ENCODE results near the gene CCDC88B. TPM values are rescaled to one million over a fixed set of nuclear protein-coding genes. Genes with fewer than 3 reads are reported as not detected.
A peak's percentile ranks its signal among the peaks of the same experiment; 100 is the strongest.

The CCDC88B gene
- total RNA-seq, 2 donors from 2014 or later, result 15.0 to 52.2 TPM

DNA sequence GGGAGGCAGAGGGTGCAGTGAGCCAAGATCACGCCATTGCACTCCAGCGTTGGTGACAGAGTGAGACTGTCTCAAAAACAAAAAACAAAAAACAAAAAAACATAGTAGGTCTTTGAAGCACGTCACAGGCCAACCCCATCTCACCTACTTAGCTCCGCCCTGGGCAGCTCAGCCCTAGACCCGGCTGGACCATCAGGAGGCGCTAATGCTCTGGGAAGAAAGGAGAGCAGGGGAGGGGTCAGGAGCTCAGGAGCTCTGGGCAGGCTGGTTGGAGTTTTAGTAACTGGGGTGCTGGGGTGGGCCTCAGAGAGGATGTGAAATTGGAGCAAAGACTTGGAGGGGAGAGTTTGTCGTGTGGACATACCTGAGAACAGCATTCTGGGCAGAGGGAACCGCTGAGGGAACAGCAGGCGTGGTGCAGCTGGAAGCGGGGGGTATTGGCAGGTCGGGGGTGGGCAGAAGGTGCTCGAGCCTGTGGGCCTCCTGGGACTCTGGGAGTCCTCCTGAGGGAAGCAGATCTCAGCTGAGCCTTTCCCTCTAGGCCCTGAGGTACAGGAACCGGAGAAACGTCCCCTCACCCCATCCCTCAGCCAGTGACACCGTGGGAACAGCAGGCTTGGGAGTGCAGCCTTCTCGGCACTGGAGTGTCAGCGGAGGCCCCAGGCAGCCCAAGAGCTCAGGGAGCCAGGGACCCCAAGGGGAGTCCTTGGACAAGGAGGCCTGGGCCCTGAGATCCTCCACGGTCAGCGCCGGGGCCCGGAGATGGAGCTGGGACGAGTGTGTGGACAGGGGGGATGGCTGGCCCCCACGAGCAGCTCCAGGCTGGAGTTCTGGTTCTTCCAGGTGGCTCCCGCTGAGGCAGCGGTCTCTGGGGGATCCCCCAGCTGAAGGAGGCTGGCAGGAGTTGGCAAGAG, 16.8 kb downstream of the CCDC88B start:
- intact Hi-C loops (cut with DNase I), result loop anchor here (5.0 kb wide), 1 partner anchor 39 kb away; the partner anchor contains the start of genes PRDX5 and TRMT112
- TF ChIP-seq, protein P1, sequence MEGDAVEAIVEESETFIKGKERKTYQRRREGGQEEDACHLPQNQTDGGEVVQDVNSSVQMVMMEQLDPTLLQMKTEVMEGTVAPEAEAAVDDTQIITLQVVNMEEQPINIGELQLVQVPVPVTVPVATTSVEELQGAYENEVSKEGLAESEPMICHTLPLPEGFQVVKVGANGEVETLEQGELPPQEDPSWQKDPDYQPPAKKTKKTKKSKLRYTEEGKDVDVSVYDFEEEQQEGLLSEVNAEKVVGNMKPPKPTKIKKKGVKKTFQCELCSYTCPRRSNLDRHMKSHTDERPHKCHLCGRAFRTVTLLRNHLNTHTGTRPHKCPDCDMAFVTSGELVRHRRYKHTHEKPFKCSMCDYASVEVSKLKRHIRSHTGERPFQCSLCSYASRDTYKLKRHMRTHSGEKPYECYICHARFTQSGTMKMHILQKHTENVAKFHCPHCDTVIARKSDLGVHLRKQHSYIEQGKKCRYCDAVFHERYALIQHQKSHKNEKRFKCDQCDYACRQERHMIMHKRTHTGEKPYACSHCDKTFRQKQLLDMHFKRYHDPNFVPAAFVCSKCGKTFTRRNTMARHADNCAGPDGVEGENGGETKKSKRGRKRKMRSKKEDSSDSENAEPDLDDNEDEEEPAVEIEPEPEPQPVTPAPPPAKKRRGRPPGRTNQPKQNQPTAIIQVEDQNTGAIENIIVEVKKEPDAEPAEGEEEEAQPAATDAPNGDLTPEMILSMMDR (IDR thresholded peaks at IDR 0.05), result peak; percentile 21
- Histone ChIP-seq H3K36me3 (no peaks in the 10 kb centered on the region), H3K4me1 (peaks cover 23% of the 10 kb centered on the region), H3K9me3 (no peaks in the 10 kb centered on the region), H3K4me3 (no peak overlapping the region), H3K27ac (no peak overlapping the region), H3K9ac (ENCODE audit: low read depth in 2 of 2, low read length in 2 of 2) (peak overlapping the region in 1 of 2 donors; percentile 97), H3K27me3 (no peaks in the 10 kb centered on the region)
- DNase-seq, result no peak

DNA sequence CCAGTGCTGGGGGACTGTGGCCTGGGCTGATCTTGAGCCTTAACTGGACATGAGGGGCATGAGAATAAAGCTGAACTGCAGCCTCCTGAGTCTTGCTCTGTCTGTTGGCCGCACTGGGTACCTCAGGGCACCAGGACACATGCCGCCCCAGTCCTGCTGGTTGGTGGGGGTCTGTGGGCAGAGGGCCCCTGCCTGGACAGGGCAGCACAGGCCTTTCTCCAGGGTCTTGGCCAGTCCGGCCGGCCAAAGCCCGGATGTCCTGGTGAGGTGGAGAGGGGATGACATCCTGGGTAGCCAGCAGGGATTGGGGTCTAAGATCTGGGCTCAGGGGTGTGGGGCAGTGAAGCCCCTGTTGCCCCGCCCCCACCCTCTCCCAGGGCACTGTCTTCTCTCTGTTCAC, 17.4 kb downstream of the CCDC88B start:
- TF ChIP-seq, protein P1 (IDR thresholded peaks at IDR 0.05), result no peak
- no peak overlapping the region for H3K27ac ChIP-seq
- intact Hi-C loops (cut with DNase I), result loop anchor here (5.0 kb wide), 1 partner anchor 40 kb away; the partner anchor contains the start of genes PRDX5 and TRMT112
- DNase-seq, result no peak
- peak overlapping the region; percentile 97 to 99 for H3K9ac ChIP-seq (ENCODE audit: low read depth in 2 of 2, low read length in 2 of 2)
- H3K4me1 ChIP-seq, result peaks cover 23% of the 10 kb centered on the region
- no peaks in the 10 kb centered on the region for H3K9me3 ChIP-seq
- H3K36me3 ChIP-seq, result no peaks in the 10 kb centered on the region
- no peaks in the 10 kb centered on the region for H3K27me3 ChIP-seq
- no peak overlapping the region for H3K4me3 ChIP-seq

GRCh38 chr11:64357904-64358535, 18.0 kb downstream of the CCDC88B start:
- H3K9ac ChIP-seq (ENCODE audit: low read depth in 2 of 2, low read length in 2 of 2), result peak overlapping the region; percentile 97 to 99
- H3K4me1 ChIP-seq, result peaks cover 23% of the 10 kb centered on the region
- no peaks in the 10 kb centered on the region for H3K36me3 ChIP-seq
- peak; percentile 44 for DNase-seq
- H3K27ac ChIP-seq, result peak overlapping the region; percentile 75
- no peaks in the 10 kb centered on the region for H3K9me3 ChIP-seq
- TF ChIP-seq, protein P1 (IDR thresholded peaks at IDR 0.05), result no peak
- no peaks in the 10 kb centered on the region for H3K27me3 ChIP-seq
- intact Hi-C loops (cut with DNase I), result loop anchor here (5.0 kb wide), 1 partner anchor 41 kb away; the partner anchor contains the start of genes PRDX5 and TRMT112
- peak overlapping the region; percentile 93 for H3K4me3 ChIP-seq

- Histone ChIP-seq H3K4me3 (peak overlapping the region; percentile 93), H3K9ac (ENCODE audit: low read depth in 2 of 2, low read length in 2 of 2) (peak overlapping the region; percentile 97 to 99), H3K27ac (peak overlapping the region; percentile 75), H3K4me1 (peaks cover 23% of the 10 kb centered on the region), H3K36me3 (no peaks in the 10 kb centered on the region), H3K9me3 (no peaks in the 10 kb centered on the region), H3K27me3 (no peaks in the 10 kb centered on the region)
- intact Hi-C loops (cut with DNase I), result loop anchor here (5.0 kb wide), 1 partner anchor 41 kb away; the partner anchor contains the start of genes PRDX5 and TRMT112
- TF ChIP-seq, protein P1 (IDR thresholded peaks at IDR 0.05), result no peak
- DNase-seq, result no peak
These were observed 18.5 kb downstream of the CCDC88B start for GRCh38 chr11:64358536-64358906.

DNA sequence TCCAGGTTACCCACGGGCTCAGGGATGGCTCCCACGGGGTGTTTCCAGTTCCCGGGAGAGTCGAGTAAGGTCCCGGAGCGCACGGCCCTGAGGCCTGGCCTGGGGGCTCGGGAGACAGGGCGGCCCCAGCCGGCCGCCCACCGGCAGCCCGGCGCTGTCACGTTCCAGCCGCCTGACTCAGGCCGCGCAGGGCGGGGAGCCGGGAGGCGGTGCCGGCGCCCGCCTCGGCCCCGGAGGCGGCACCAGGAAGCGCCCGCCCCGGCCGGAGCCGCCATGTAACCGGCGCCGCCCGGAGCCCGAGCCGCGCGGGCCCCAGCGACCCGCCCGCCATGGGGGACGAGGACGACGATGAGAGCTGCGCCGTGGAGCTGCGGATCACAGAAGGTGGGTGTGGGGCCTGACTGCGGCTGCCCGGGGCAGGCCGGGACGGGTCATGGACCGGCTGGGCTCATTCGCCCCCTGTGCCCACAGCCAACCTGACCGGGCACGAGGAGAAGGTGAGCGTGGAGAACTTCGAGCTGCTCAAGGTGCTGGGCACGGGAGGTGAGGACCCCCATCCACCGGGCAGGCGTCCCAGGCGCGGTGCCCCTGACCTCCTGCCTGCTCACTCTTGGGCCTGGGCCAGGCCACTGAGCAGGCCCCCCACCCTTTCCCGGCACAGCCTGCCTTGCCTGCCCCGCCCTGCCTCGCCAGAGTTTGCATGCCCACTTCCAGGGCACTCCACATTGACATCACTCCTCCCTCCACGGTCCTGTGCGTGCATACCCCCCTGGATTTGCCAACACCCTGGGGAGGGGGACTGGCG, 19.1 kb downstream of the CCDC88B start, which contains the start of gene RPS6KA4:
RPS6KA4 (plus strand) TSS at position 256 of the 805 bp plus-strand sequence; CDS start at position 330, 74 bp downstream.
- Histone ChIP-seq H3K9me3 (no peaks in the 10 kb centered on the region), H3K9ac (ENCODE audit: low read depth in 2 of 2, low read length in 2 of 2) (peak within 1 kb of the TSS; percentile 97 to 99), H3K4me1 (peaks cover 23% of the 10 kb centered on the region), H3K27me3 (no peaks in the 10 kb centered on the region), H3K4me3 (peak within 1 kb of the TSS; percentile 93), H3K36me3 (no peaks in the 10 kb centered on the region), H3K27ac (peak within 1 kb of the TSS; percentile 75)
- DNase-seq, result peak; percentile 61
- TF ChIP-seq, protein P1 (IDR thresholded peaks at IDR 0.05), result no peak
- intact Hi-C loops (cut with DNase I), result loop anchor here (5.0 kb wide), 1 partner anchor 42 kb away; the partner anchor contains the start of genes PRDX5 and TRMT112

Measured in colonic mucosa (tissue), 4 donors.